ENCODE data around the gene MYPOP.

Gene MYPOP

GRCh38 chr19:45862271-45862563, 40.2 kb downstream of the MYPOP start:
- TF ChIP-seq CTCF (IDR thresholded peaks at IDR 0.05; ENCODE audit: borderline replicate concordance, insufficient read depth, low read depth, low read length): no peak
- H3K4me3 ChIP-seq (ENCODE audit: low read depth, low read length): peak overlapping the region; percentile 88

- TF ChIP-seq CTCF (IDR thresholded peaks at IDR 0.05; ENCODE audit: borderline replicate concordance, insufficient read depth, low read depth, low read length): no peak
- H3K4me3 ChIP-seq (ENCODE audit: low read depth, low read length): no peak overlapping the region
Measured at GRCh38 chr19:45860359-45861259, 41.8 kb downstream of the MYPOP start.

GRCh38 chr19:45854167-45854778, 48.1 kb downstream of the MYPOP start:
- TF ChIP-seq CTCF (IDR thresholded peaks at IDR 0.05; ENCODE audit: borderline replicate concordance, insufficient read depth, low read depth, low read length): no peak
- H3K4me3 ChIP-seq (ENCODE audit: low read depth, low read length): no peak overlapping the region

GRCh38 chr19:45852983-45853382, 49.4 kb downstream of the MYPOP start:
- H3K4me3 ChIP-seq (ENCODE audit: low read depth, low read length): no peak overlapping the region
- TF ChIP-seq CTCF (IDR thresholded peaks at IDR 0.05; ENCODE audit: borderline replicate concordance, insufficient read depth, low read depth, low read length): no peak

GRCh38 chr19:45852145-45852750, 50.2 kb downstream of the MYPOP start:
- H3K4me3 ChIP-seq (ENCODE audit: low read depth, low read length): no peak overlapping the region
- no peak for TF ChIP-seq CTCF (IDR thresholded peaks at IDR 0.05; ENCODE audit: borderline replicate concordance, insufficient read depth, low read depth, low read length)

- peak; percentile 38; the same call in 1 of the 2 replicates for TF ChIP-seq CTCF (IDR thresholded peaks at IDR 0.05; ENCODE audit: borderline replicate concordance, insufficient read depth, low read depth, low read length)
- no peak overlapping the region for H3K4me3 ChIP-seq (ENCODE audit: low read depth, low read length)
Measured at GRCh38 chr19:45848922-45849321, 53.5 kb downstream of the MYPOP start.

Data from GM12875 (cell line).